Effector memory CD4-positive, alpha-beta T cell (primary cell): Measurements from ENCODE around the gene MAGED1.

ENCODE experiments used
- DNase-seq, 3 donors: peaks; one replicate each; pipeline ENCODE4 v3.0.0-alpha.2; 2020
- H3K27ac ChIP-seq: 2 replicates; pipeline ENCODE4 v1.7.0; 2013; ENCODE audit warnings: mild to moderate bottlenecking, low read length, moderate library complexity; ENCODE audit not compliant: insufficient read depth, poor library complexity, severe bottlenecking
- H3K27me3 ChIP-seq: replicated peaks from 2 replicates; pipeline ENCODE4 v1.7.0; 2013; ENCODE audit warnings: mild to moderate bottlenecking, low read length; ENCODE audit not compliant: insufficient read depth, control insufficient read depth, poor library complexity, severe bottlenecking
- H3K36me3 ChIP-seq: 2 replicates; pipeline ENCODE4 v1.7.0; 2013; ENCODE audit warnings: mild to moderate bottlenecking, low read length, moderate library complexity; ENCODE audit not compliant: control insufficient read depth, insufficient read depth
- H3K4me1 ChIP-seq: 2 replicates; pipeline ENCODE4 v1.7.0; 2013; ENCODE audit warnings: low read length, mild to moderate bottlenecking; ENCODE audit not compliant: control insufficient read depth, insufficient read depth, poor library complexity, severe bottlenecking
- H3K4me3 ChIP-seq: 2 replicates; pipeline ENCODE4 v1.7.0; 2013; ENCODE audit warnings: low read length, low read depth, mild to moderate bottlenecking; ENCODE audit not compliant: insufficient read depth, poor library complexity, severe bottlenecking
- H3K9me3 ChIP-seq: 2 replicates; pipeline ENCODE4 v1.7.0; 2013; ENCODE audit warnings: mild to moderate bottlenecking, low read length, moderate library complexity; ENCODE audit not compliant: control insufficient read depth

MAGED1 gene

DNA sequence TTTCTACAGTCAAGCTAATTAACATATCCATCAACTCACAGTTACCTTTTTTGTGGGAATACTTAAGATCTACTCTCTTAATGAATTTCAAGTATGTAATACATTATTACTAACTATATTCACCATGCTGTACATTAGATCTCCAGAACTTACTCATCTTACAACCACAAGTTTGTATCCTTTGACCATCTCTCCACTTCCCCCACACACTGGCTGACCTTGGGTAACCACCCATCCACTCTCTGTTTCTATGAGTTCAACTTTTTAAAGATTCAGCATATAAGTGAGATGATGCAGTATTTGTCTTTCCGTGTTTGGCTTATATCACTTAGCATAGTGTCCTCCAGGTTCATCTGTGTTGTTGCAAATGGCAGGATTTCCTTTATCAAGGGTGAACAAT is 30.5 kb upstream of the MAGED1 start:
- no peak overlapping the region for H3K4me3 ChIP-seq
- no peaks in the 10 kb centered on the region for H3K4me1 ChIP-seq
- H3K36me3 ChIP-seq: peaks cover 3% of the 10 kb centered on the region
- H3K9me3 ChIP-seq: no peaks in the 10 kb centered on the region
- no peaks in the 10 kb centered on the region for H3K27me3 ChIP-seq
- DNase-seq: no peak
- no peak overlapping the region for H3K27ac ChIP-seq

DNA sequence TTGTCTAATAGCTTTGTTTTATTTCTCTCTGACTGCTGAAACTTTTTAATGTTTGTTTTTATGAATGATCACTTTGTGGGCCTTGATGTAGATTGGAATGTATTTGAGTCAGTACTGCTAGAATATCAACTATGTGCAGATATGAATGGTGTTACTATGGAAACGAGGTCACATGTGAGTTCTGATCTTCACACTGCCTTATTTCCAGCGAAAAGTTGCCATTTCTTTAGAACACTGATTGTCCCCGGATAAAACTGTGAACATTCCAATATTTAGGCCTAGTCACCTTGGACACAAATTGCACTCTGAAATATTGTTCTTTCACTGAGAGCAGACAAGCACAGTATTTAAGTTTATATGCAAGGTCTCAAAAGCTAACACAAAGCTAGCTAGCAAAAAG is 27.2 kb upstream of the MAGED1 start:
- DNase-seq: no peak
- H3K9me3 ChIP-seq: no peaks in the 10 kb centered on the region
- no peaks in the 10 kb centered on the region for H3K27me3 ChIP-seq
- no peak overlapping the region for H3K27ac ChIP-seq
- H3K4me1 ChIP-seq: no peaks in the 10 kb centered on the region
- H3K36me3 ChIP-seq: no peaks in the 10 kb centered on the region
- no peak overlapping the region for H3K4me3 ChIP-seq

DNA sequence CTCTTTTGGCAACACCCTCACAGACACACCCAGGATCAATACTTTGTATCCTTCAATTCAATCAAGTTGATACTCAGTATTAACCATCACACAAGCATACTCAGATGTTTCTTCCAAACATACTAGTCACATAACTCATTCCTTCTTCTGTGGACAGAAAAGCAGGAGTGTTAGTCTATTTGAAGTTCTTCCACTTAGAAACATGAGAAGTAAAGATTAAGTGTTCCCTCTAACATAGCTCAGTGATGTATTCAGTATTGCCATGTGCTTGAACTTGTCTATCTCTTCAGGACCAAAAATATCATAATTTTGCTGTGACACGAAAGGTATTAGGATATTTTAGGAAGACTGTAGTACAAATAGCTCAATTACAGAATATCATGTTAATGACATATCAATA is 25.8 kb upstream of the MAGED1 start:
- H3K4me3 ChIP-seq: no peak overlapping the region
- no peak overlapping the region for H3K27ac ChIP-seq
- H3K4me1 ChIP-seq: no peaks in the 10 kb centered on the region
- H3K27me3 ChIP-seq: no peaks in the 10 kb centered on the region
- H3K9me3 ChIP-seq: no peaks in the 10 kb centered on the region
- DNase-seq: no peak
- no peaks in the 10 kb centered on the region for H3K36me3 ChIP-seq

DNA sequence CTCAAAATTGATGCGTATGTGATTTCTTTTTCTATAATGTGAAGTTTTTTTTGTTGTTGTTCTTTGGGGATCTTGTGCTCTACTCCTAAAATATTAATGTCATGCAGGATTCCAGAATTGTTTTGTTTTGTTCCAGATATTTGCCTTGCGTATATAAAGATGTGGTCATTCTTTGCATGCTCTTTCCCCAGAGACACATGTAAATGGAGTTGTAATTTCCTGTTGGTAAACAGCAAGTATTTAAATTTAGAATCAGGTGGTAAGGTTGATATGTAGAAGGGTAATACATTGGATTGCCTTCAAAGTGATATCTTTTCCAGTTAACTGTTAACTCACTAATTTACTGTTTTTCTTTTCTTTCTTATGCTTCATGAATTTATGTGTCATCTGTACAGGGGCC is 23.1 kb upstream of the MAGED1 start:
- H3K27me3 ChIP-seq: no peaks in the 10 kb centered on the region
- H3K9me3 ChIP-seq: no peaks in the 10 kb centered on the region
- no peak for DNase-seq
- H3K4me1 ChIP-seq: no peaks in the 10 kb centered on the region
- no peak overlapping the region for H3K27ac ChIP-seq
- H3K36me3 ChIP-seq: no peaks in the 10 kb centered on the region
- H3K4me3 ChIP-seq: no peak overlapping the region

DNA sequence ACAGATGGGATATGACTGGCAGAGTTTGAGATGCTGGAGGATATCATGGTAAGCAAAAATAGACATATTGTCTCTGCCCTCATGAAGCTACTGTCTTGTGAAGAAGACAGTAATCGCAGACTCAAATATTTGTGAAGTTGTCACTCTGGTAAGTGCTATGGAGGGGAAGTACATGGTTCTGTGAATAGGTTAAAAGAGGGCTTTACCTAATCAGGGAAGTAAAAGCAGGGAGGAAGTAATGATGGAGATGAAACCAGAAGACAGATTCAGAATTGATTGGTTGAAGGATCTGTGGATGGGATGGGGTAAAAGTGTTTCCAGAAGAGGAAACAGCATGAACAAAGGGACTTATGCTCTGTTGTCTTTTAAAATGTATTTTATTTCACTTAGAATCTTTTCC is 19.3 kb upstream of the MAGED1 start:
- no peak overlapping the region for H3K4me3 ChIP-seq
- H3K9me3 ChIP-seq: no peaks in the 10 kb centered on the region
- no peak overlapping the region for H3K27ac ChIP-seq
- DNase-seq: no peak
- H3K27me3 ChIP-seq: no peaks in the 10 kb centered on the region
- H3K36me3 ChIP-seq: no peaks in the 10 kb centered on the region
- no peaks in the 10 kb centered on the region for H3K4me1 ChIP-seq

DNA sequence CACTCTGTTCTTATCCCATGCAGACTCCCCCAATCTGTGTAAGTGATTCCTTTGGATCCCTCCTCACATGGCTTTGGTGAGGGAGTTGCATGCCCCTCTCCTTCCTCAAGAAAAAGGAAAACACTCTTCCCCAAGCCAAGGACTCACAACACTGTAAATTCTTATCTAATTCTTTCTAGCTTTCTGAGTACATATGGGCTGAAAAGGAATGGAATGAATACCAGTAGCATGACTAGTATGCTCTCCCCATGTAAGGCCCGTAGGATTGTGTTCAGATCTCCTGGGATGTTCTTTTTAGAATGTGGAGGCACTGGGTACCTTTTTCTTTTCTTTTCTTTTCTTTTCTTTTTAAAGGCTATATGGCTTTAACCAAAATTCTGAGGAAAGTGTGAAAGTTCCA is 17.0 kb upstream of the MAGED1 start:
- Histone ChIP-seq H3K9me3 (no peaks in the 10 kb centered on the region), H3K4me1 (no peaks in the 10 kb centered on the region)
- DNase-seq: no peak

DNA sequence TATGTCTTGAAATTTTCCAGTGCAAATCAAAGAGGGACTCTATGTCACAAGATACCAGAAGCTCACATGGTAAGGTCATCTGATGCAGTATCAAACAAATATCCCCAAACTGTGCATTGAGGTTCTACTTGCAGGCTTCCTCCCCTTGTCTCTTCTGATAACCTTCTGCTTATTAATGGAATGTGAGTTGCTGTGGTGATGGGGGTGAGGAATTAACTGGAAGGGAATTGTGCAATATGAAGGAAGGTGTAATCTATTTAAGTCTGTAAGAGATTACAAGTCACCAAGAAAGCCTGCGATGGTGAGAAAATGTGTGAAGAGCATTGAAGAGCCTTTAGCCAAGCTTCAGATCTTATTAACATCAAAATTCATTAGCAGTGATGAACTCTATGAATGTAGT is 15.4 kb upstream of the MAGED1 start:
- no peaks in the 10 kb centered on the region for H3K4me1 ChIP-seq
- no peak overlapping the region for H3K27ac ChIP-seq
- no peak for DNase-seq
- no peaks in the 10 kb centered on the region for H3K36me3 ChIP-seq
- no peaks in the 10 kb centered on the region for H3K27me3 ChIP-seq
- H3K4me3 ChIP-seq: no peak overlapping the region
- no peaks in the 10 kb centered on the region for H3K9me3 ChIP-seq

More for the DNA sequence above, 17.0 kb upstream of the MAGED1 start:
- Histone ChIP-seq H3K36me3 (no peaks in the 10 kb centered on the region), H3K27ac (no peak overlapping the region), H3K4me3 (no peak overlapping the region), H3K27me3 (no peaks in the 10 kb centered on the region)

DNA sequence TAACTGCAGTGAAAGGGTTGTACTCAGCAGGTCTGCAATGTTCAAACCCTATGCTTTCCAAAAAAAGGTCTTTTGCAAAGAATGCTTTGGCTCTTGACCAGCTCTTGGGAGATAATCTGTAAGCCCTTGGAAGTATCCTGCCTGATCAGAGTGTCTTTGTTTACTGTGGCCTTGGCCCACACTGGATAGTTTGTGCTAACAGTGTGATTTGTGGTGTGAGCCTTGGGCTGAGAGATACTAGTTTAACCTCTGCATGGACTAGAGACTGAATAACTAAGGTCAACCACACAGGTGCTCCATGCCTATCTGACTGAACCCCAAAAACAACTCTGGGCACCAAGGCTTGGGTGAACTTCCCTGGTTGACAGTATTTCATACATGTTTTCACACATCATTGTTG is 3.6 kb upstream of the MAGED1 start:
- no peaks in the 10 kb centered on the region for H3K36me3 ChIP-seq
- peaks cover 3% of the 10 kb centered on the region for H3K4me1 ChIP-seq
- no peak overlapping the region for H3K27ac ChIP-seq
- H3K9me3 ChIP-seq: no peaks in the 10 kb centered on the region
- H3K4me3 ChIP-seq: no peak overlapping the region
- no peaks in the 10 kb centered on the region for H3K27me3 ChIP-seq
- no peak for DNase-seq

DNA sequence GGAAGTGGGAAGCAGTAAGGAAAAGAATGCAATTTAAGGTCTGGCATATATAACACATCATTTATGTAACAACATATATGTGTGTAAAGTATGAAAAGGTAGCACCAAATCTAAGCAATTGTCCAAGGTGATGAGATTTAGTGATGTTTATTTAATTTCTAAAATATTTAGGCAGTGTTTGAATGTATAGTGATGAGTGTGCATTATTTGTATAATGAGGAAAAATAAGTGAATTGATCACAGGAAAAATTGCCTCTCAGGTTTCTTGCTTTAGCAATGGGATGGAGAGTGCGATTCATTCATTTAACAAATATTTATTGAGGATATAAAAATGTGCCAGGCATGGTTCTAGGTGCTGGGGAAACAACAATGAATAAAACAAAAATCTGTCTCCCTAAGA is 2.2 kb upstream of the MAGED1 start:
- Histone ChIP-seq H3K36me3 (no peaks in the 10 kb centered on the region), H3K4me3 (no peak overlapping the region), H3K27ac (no peak overlapping the region), H3K4me1 (peaks cover 3% of the 10 kb centered on the region), H3K9me3 (no peaks in the 10 kb centered on the region), H3K27me3 (no peaks in the 10 kb centered on the region)
- DNase-seq: no peak

DNA sequence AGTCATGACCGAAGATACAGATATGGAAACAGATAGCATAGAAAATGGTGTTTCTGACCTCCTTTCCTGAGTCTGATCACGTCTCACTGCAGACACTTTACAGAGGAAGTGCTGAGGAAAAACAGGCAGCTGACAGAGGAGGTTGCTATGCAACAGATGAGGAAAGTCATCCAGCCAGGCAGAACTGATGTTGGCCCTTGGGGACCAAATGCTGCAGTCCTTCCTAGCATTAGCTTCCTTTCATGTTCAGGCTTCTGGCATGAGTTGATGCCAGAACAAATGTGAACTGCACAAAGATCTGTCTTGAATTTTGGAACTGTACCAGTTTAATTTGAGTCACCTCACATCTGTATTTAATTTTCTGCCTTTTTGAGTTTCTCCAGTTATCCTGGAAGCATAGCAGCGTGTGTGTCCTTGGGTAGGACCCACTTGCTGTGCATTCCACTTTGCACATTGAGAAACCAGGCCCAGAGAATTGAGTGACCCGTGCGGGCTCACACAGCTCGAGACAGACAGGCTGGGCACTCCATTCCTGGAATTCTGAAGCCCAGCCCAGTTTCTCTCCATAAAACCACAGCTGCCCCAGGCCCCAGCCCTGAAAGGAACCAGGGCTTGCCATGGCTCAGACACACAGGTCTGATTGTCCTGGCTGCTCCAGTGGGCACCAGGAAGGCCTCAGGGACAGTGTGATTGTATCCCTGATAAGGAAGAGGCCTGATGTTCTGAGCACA is 1.4 kb upstream of the MAGED1 start:
- Histone ChIP-seq H3K9me3 (no peaks in the 10 kb centered on the region), H3K27ac (no peak overlapping the region), H3K4me1 (peaks cover 3% of the 10 kb centered on the region), H3K4me3 (no peak overlapping the region), H3K27me3 (no peaks in the 10 kb centered on the region), H3K36me3 (no peaks in the 10 kb centered on the region)
- DNase-seq: no peak
